Measurements from ENCODE around the gene NUDCD3. TPM values are rescaled to one million over a fixed set of nuclear protein-coding genes. Genes with fewer than 3 reads are reported as not detected.

NUDCD3 gene
- total RNA-seq, 1 experiment from 2014 or later, result 71.9 TPM

GRCh38 chr7:44396931-44397545, 93.4 kb downstream of the NUDCD3 start:
- Histone ChIP-seq H3K4me2 (ENCODE audit: insufficient read depth, insufficient read length, low read length) (no peak overlapping the region), H4K91ac (ENCODE audit: insufficient read length, low read depth, low read length) (no peak overlapping the region), H3K79me1 (ENCODE audit: insufficient read depth, low read depth, low read length, poor library complexity, severe bottlenecking) (peaks cover 3% of the 10 kb centered on the region), H3T11ph (ENCODE audit: low read length) (no peak overlapping the region), H2BK12ac (ENCODE audit: insufficient read length, low read depth, low read length) (no peak overlapping the region), H4K8ac (replicated peaks; ENCODE audit: insufficient read length, low read depth, low read length) (no peak overlapping the region), H3K4me1 (ENCODE audit: insufficient read depth, low read length) (no peaks in the 10 kb centered on the region), H2AK5ac (ENCODE audit: insufficient read length, low read length) (no peak overlapping the region), H3K27ac (ENCODE audit: insufficient read length, low read depth, low read length) (no peak overlapping the region), H2BK5ac (ENCODE audit: insufficient read length, low read length) (no peak overlapping the region), H3K23ac (ENCODE audit: insufficient read length, low read depth, low read length) (no peak overlapping the region), H3K56ac (ENCODE audit: insufficient read length, low read depth, low read length) (no peak overlapping the region), H3K9me3 (ENCODE audit: control insufficient read depth, low read depth, low read length) (no peaks in the 10 kb centered on the region), H4K20me1 (ENCODE audit: control insufficient read depth, insufficient read depth, insufficient read length) (no peaks in the 10 kb centered on the region), H2BK20ac (ENCODE audit: low read depth, low read length, poor library complexity, severe bottlenecking) (no peak overlapping the region), H3K4ac (ENCODE audit: low read depth, low read length) (no peak overlapping the region), H2AFZ (ENCODE audit: low read length) (no peak overlapping the region), H4K5ac (ENCODE audit: insufficient read length, low read depth, low read length) (no peak overlapping the region), H2BK15ac (ENCODE audit: low read depth, low read length) (no peak overlapping the region), H3K9ac (ENCODE audit: extremely low read depth, insufficient read length, low read length) (no peak overlapping the region), H3K14ac (ENCODE audit: insufficient read depth, low read length) (no peak overlapping the region), H2BK120ac (ENCODE audit: low read depth, low read length, poor library complexity, severe bottlenecking) (no peak overlapping the region), H3K23me2 (ENCODE audit: insufficient read length, low read depth, low read length, poor library complexity, severe bottlenecking) (no peaks in the 10 kb centered on the region), H3K27me3 (ENCODE audit: insufficient read depth, low read length) (no peaks in the 10 kb centered on the region), H3K79me2 (ENCODE audit: insufficient read depth, low read length) (no peaks in the 10 kb centered on the region), H3K18ac (ENCODE audit: insufficient read length, low read depth, low read length) (no peak overlapping the region)
- peaks cover 1% of the 10 kb centered on the region; the same call in 1 of the 2 replicates for H3K27me3 Mint-ChIP-seq (ENCODE audit: low read depth)
- no peak overlapping the region for H3K4me3 Mint-ChIP-seq
- no peaks in the 10 kb centered on the region for H3K9me3 Mint-ChIP-seq
- WGBS (ENCODE audit: extremely low coverage, insufficient read length, low lambda C conversion rate), result no CpG with 5 or more reads among the region's 8 CpGs
- no peak for TF ChIP-seq CTCF (conservative IDR thresholded peaks at IDR 0.05)
- peak overlapping the region in 2 of 3 experiments; percentile 40 to 82; a peak in 2 of 7 replicates for H3K27ac Mint-ChIP-seq
- peaks cover 3 to 10% (median 4%) of the 10 kb centered on the region in 3 experiments; a peak in 5 of 7 replicates for H3K36me3 Mint-ChIP-seq (ENCODE audit: insufficient read depth in 1 of 3, low read depth in 3 of 3)
- DNase-seq, result no peak
- H3K4me1 Mint-ChIP-seq, result no peaks in the 10 kb centered on the region

Data from H9 (cell line).